ENCODE measurements around the gene PLXNC1. TPM values are rescaled to one million over a fixed set of nuclear protein-coding genes. Genes with fewer than 3 reads are reported as not detected.

The PLXNC1 gene
- total RNA-seq, 1 donor from 2014 or later = 1.8 TPM

GRCh38 chr12:94290353-94290752 lies 142.0 kb downstream of the PLXNC1 start:
- no peak for TF ChIP-seq CTCF (IDR thresholded peaks at IDR 0.05)
- peaks cover 0 to 5% of the 10 kb centered on the region in 2 donors for H3K4me1 ChIP-seq
- H3K27me3 ChIP-seq = no peaks in the 10 kb centered on the region
- H3K9me3 ChIP-seq = no peaks in the 10 kb centered on the region
- intact Hi-C loops (cut with DNase I) = no loop called here
- DNase-seq (ENCODE audit: low spot score in 2 of 2) = no peak
- H3K4me3 ChIP-seq = no peak overlapping the region
- H3K36me3 ChIP-seq = no peaks in the 10 kb centered on the region
- no peak overlapping the region for H3K27ac ChIP-seq

- no peak for DNase-seq (ENCODE audit: low spot score in 2 of 2)
- no peaks in the 10 kb centered on the region for H3K27me3 ChIP-seq
- no peak for TF ChIP-seq CTCF (IDR thresholded peaks at IDR 0.05)
- no peak overlapping the region for H3K27ac ChIP-seq
- intact Hi-C loops (cut with DNase I) = no loop called here
- H3K4me3 ChIP-seq = no peak overlapping the region
- H3K36me3 ChIP-seq = no peaks in the 10 kb centered on the region
- no peaks in the 10 kb centered on the region for H3K4me1 ChIP-seq
- H3K9me3 ChIP-seq = no peaks in the 10 kb centered on the region
Measured at GRCh38 chr12:94297096-94297699, 148.8 kb downstream of the PLXNC1 start.

GRCh38 chr12:94297876-94298505 lies 149.6 kb downstream of the PLXNC1 start:
- intact Hi-C loops (cut with DNase I) = no loop called here
- no peaks in the 10 kb centered on the region for H3K9me3 ChIP-seq
- no peaks in the 10 kb centered on the region for H3K36me3 ChIP-seq
- TF ChIP-seq CTCF (IDR thresholded peaks at IDR 0.05) = no peak
- no peak for DNase-seq (ENCODE audit: low spot score in 2 of 2)
- H3K4me1 ChIP-seq = no peaks in the 10 kb centered on the region
- H3K27me3 ChIP-seq = no peaks in the 10 kb centered on the region
- no peak overlapping the region for H3K27ac ChIP-seq
- H3K4me3 ChIP-seq = no peak overlapping the region

GRCh38 chr12:94299846-94300245 lies 151.5 kb downstream of the PLXNC1 start:
- intact Hi-C loops (cut with DNase I) = no loop called here
- no peaks in the 10 kb centered on the region for H3K27me3 ChIP-seq
- H3K27ac ChIP-seq = no peak overlapping the region
- H3K36me3 ChIP-seq = no peaks in the 10 kb centered on the region
- no peaks in the 10 kb centered on the region for H3K9me3 ChIP-seq
- no peak overlapping the region for H3K4me3 ChIP-seq
- peaks cover 5 to 9% of the 10 kb centered on the region in 2 donors for H3K4me1 ChIP-seq
- no peak for TF ChIP-seq CTCF (IDR thresholded peaks at IDR 0.05)
- no peak for DNase-seq (ENCODE audit: low spot score in 2 of 2)

- no peak for DNase-seq (ENCODE audit: low spot score in 2 of 2)
- no peaks in the 10 kb centered on the region for H3K27me3 ChIP-seq
- peaks cover 5 to 17% of the 10 kb centered on the region in 2 donors for H3K4me1 ChIP-seq
- no peaks in the 10 kb centered on the region for H3K36me3 ChIP-seq
- no peak overlapping the region for H3K4me3 ChIP-seq
- no peak for TF ChIP-seq CTCF (IDR thresholded peaks at IDR 0.05)
- no peaks in the 10 kb centered on the region for H3K9me3 ChIP-seq
- H3K27ac ChIP-seq = peak overlapping the region; percentile 55 to 63
- intact Hi-C loops (cut with DNase I) = no loop called here
Measured at GRCh38 chr12:94304012-94304411, 155.6 kb downstream of the PLXNC1 start.
